Sigmoid colon (tissue), 7 donors: ENCODE results near the gene KCP. TPM values are rescaled to one million over a fixed set of nuclear protein-coding genes. Genes with fewer than 3 reads are reported as not detected.

Source experiments
- DNase-seq: peaks from one replicate; pipeline ENCODE4 v3.0.0-alpha.2; 2019
- H3K27ac ChIP-seq, 4 donors: fragments of 200-600 bp; sonication (generic); one replicate each; pipeline ENCODE4 v1.5.1; 2016 to 2019; ENCODE audit warnings: mild to moderate bottlenecking in 1 of 4
- H3K27me3 ChIP-seq, 3 donors: fragments of 200-600 bp; sonication (generic); one replicate each; pipeline ENCODE4 v1.5.1; 2019; ENCODE audit warnings: mild to moderate bottlenecking in 1 of 3
- H3K36me3 ChIP-seq, 4 donors: fragments of 200-600 bp; sonication (generic); one replicate each; pipeline ENCODE4 v1.5.1; 2016 to 2019
- H3K4me1 ChIP-seq, 4 donors: fragments of 200-600 bp; sonication (generic); one replicate each; pipeline ENCODE4 v1.5.1; 2017 to 2019
- H3K4me3 ChIP-seq, 4 donors: fragments of 200-600 bp; sonication (generic); one replicate each; pipeline ENCODE4 v1.5.1; 2017 to 2019; ENCODE audit warnings: mild to moderate bottlenecking in 2 of 4, moderate library complexity in 1 of 4
- H3K9me3 ChIP-seq, 4 donors: fragments of 200-600 bp in 3 of 4; sonication (generic) in 3 of 4; one replicate each; pipeline versions ENCODE4 v1.5.1 to v1.6.1; 2013 to 2019
- EP300 ChIP-seq, 4 donors: sonication (generic); formaldehyde crosslinking; IDR thresholded peaks; one replicate each; pipeline ENCODE4 v1.6.1; 2017; ENCODE audit warnings: antibody characterized with exemption in 4 of 4
- POLR2A ChIP-seq, 2 donors: fragments of 450-650 bp; IDR thresholded peaks; one replicate each; pipeline ENCODE4 v1.6.1; 2016; ENCODE audit warnings: antibody characterized with exemption in 2 of 2, mild to moderate bottlenecking in 2 of 2, moderate library complexity in 2 of 2
- POLR2AphosphoS5 ChIP-seq, 4 donors: sonication (generic); formaldehyde crosslinking; IDR thresholded peaks; one replicate each; pipeline ENCODE4 v1.6.1; 2017; ENCODE audit warnings: antibody characterized with exemption in 4 of 4
- WGBS, 2 donors: extraction: QIAGEN DNeasy Blood & Tissue Kit; methylation state at CpG; one replicate each; pipeline ENCODE4 v1.1.7; 2013; 5-methylcytosine and 5-hydroxymethylcytosine counted together
- intact Hi-C: fragments of 100-400 bp; cut with DNase I; formaldehyde crosslinking; loops from one replicate; pipeline ENCODE4 v1.15.1; 2023
- polyA plus RNA-seq, 3 donors: library from polyadenylated mRNA; stranded (reverse); fragments of 200-250 nt; gene quantifications; one replicate each; pipeline ENCODE4 v1.2.3, GENCODE V29; 2013
- total RNA-seq, 4 donors: library from RNA; depleted of rRNA; stranded (reverse); fragments of >200 nt; gene quantifications; one replicate each; pipeline ENCODE4 v1.1.0, GENCODE V29; 2016
- TF ChIP-seq, protein P1 (sequence below), 4 experiments: fragments of 450-650 bp in 3 of 4; fragments of 200-600 bp in 1 of 4; IDR thresholded peaks; one replicate each; pipeline ENCODE4 v1.5.1; 2016 to 2019; ENCODE audit warnings: antibody characterized with exemption in 4 of 4, mild to moderate bottlenecking in 3 of 4, moderate library complexity in 2 of 4
- donor health status: healthy with polysubstance abuse.
- donor health status: Bipolar disorder and iron deficiency.
- donor health status: healthy.

Gene KCP
- total and polyA plus RNA-seq, 7 donors, result 0.14 to 0.42 (median 0.32) TPM; not detected in 3

DNA sequence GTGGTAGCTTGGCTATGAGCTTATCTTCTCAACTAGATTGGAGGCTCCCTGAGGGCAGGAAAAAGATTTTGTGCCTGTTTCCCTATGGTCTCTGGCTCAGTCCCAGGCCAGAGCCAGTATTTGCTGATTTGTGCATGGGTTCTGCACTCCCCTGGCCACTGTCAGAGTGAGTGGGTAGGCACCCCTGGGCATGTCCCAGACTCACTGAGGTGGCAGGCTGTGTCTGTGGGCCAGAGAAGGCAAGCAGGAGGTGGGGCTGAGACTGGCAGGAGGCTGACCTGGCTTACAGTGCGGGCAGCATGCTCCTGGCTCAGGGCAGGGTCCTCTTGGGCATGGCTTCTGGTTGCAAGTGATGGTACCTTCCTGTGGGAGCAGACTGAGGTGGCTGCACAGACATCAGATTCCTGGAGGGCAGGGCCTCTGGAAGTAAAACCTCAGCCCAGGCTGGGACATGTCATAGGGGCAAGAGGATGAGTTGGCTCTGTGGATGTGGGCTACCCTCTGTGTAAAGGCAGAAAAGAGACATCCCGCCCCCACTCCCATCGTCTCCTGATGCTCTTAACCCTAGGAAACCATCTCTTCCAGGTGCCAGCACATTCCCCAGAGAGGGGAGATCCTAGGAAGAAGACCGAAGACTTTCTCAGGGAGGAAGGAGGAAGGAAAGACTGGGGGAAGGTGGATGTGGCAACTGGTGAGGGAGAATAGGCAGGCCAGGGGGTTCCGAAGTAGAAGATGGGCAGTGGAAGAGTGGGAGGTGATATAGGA, 4.3 kb downstream of the KCP start:
- 91 to 95% methylated on average over 5 of the region's 5 CpGs for WGBS, 2 donors
- TF ChIP-seq POLR2AphosphoS5 (IDR thresholded peaks at IDR 0.05) (no peak), POLR2A (IDR thresholded peaks at IDR 0.05) (no peak), EP300 (IDR thresholded peaks at IDR 0.05) (no peak)
- TF ChIP-seq, protein P1, sequence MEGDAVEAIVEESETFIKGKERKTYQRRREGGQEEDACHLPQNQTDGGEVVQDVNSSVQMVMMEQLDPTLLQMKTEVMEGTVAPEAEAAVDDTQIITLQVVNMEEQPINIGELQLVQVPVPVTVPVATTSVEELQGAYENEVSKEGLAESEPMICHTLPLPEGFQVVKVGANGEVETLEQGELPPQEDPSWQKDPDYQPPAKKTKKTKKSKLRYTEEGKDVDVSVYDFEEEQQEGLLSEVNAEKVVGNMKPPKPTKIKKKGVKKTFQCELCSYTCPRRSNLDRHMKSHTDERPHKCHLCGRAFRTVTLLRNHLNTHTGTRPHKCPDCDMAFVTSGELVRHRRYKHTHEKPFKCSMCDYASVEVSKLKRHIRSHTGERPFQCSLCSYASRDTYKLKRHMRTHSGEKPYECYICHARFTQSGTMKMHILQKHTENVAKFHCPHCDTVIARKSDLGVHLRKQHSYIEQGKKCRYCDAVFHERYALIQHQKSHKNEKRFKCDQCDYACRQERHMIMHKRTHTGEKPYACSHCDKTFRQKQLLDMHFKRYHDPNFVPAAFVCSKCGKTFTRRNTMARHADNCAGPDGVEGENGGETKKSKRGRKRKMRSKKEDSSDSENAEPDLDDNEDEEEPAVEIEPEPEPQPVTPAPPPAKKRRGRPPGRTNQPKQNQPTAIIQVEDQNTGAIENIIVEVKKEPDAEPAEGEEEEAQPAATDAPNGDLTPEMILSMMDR (IDR thresholded peaks at IDR 0.05), result no peak
- no peaks in the 10 kb centered on the region for H3K36me3 ChIP-seq
- peaks cover 9 to 50% (median 15%) of the 10 kb centered on the region in 3 donors for H3K27me3 ChIP-seq
- peak; percentile 51 for DNase-seq
- no peaks in the 10 kb centered on the region for H3K9me3 ChIP-seq
- intact Hi-C loops, result loop anchor here (2.0 kb wide), 1 partner anchor 185 kb away; no protein-coding TSS in a partner anchor
- no peak overlapping the region for H3K27ac ChIP-seq
- H3K4me1 ChIP-seq, result peaks cover 0 to 16% (median 15%) of the 10 kb centered on the region in 4 donors
- no peak overlapping the region for H3K4me3 ChIP-seq

DNA sequence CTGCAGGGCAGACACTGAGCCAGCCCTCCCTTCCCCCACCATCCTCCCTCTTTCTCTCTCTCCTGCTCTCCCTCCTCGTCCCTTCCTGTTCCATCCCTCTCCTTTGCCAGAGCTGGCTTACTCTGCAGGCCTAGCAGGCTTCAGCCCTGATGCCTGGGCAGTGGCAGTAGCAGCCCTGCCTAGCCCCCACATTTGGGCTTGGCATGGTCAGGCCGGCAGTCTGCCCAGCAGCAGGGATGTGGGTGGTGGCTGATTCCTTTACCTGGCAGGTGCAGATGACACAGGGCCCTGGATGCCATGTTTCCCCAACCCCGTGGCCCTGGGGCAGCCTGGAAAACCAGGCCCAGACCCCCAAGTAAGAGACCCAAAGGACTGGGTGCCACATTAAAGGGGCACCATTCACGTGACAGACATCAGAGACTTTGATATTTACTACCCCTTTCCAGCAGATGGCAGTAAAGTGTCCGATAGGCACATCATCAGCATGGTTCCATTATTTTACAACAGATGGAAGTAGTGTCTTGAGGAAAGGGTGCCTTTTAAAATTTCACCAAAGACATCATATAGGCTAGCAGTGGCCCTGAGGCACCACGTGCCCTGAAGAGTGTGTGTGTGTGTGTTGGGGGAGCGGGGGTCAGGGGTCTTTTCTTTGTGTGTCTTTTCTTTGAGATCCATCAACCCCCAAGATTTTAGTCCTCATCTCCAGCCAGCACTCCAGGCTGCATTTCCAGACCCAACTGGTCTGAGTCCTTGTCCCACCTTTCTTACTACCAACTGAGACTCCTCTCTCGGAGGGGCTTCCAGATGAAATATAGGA, 5.9 kb downstream of the KCP start:
- TF ChIP-seq, protein P1 (IDR thresholded peaks at IDR 0.05), result peak in 3 of 4 experiments; percentile 29 to 54 (median 43)
- no peak for TF ChIP-seq POLR2AphosphoS5 (IDR thresholded peaks at IDR 0.05)
- H3K4me1 ChIP-seq, result peaks cover 0 to 5% (median 4%) of the 10 kb centered on the region in 4 donors
- peaks cover 0 to 34% (median 1%) of the 10 kb centered on the region in 3 donors for H3K27me3 ChIP-seq
- peak; percentile 50 for DNase-seq
- WGBS, 2 donors, result 28 to 37% methylated on average over 8 of the region's 8 CpGs
- H3K9me3 ChIP-seq, result no peaks in the 10 kb centered on the region
- no peak overlapping the region for H3K4me3 ChIP-seq
- intact Hi-C loops, result no loop called here
- H3K36me3 ChIP-seq, result no peaks in the 10 kb centered on the region
- no peak overlapping the region for H3K27ac ChIP-seq

DNA sequence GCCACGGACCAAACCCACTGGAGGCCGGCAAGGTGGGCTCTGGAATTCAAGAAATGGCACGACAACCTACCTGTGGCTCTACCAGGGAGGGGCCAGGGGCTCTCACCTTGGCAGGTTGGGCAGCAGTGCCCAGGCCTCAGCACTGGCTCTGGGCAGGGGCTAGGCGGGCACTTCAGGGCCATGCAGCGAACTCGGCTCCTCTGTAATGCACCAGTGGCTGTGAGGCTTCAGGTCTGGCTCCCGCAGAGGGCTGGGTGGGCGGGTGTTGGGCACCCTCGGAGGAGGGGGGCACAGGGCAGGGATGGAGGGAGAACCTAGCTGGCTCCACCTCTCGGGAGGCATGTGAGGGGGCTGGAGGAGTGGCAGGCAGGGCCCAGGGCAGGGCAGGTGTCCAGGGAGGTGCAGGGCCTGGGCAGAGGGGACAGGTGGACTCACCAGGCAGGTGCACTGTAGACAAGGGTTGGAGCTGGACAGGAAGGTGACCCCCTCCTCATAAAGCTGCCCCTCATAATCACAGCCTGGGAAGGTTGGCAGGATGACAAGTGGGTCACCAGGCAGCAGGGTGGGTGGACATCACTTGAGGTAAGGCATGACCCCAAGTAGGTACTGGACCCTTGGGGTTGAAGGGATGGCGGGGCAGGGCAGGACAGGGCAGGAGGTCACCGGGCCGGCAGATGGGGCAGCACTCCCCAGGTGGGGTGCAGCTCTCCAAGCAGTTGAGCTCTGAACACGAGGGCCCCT, 6.7 kb downstream of the KCP start:
- Histone ChIP-seq H3K4me3 (no peak overlapping the region), H3K27me3 (peaks cover 0 to 27% (median 0%) of the 10 kb centered on the region in 3 donors), H3K36me3 (no peaks in the 10 kb centered on the region), H3K9me3 (no peaks in the 10 kb centered on the region), H3K4me1 (no peaks in the 10 kb centered on the region), H3K27ac (no peak overlapping the region)
- DNase-seq, result peak; percentile 63
- intact Hi-C loops, result no loop called here
- no peak for TF ChIP-seq POLR2A (IDR thresholded peaks at IDR 0.05)
- TF ChIP-seq POLR2AphosphoS5 (IDR thresholded peaks at IDR 0.05), result no peak
- TF ChIP-seq, protein P1 (IDR thresholded peaks at IDR 0.05), result no peak
- no peak for TF ChIP-seq EP300 (IDR thresholded peaks at IDR 0.05)
- WGBS, 2 donors, result 81 to 86% methylated on average over 14 of the region's 14 CpGs

DNA sequence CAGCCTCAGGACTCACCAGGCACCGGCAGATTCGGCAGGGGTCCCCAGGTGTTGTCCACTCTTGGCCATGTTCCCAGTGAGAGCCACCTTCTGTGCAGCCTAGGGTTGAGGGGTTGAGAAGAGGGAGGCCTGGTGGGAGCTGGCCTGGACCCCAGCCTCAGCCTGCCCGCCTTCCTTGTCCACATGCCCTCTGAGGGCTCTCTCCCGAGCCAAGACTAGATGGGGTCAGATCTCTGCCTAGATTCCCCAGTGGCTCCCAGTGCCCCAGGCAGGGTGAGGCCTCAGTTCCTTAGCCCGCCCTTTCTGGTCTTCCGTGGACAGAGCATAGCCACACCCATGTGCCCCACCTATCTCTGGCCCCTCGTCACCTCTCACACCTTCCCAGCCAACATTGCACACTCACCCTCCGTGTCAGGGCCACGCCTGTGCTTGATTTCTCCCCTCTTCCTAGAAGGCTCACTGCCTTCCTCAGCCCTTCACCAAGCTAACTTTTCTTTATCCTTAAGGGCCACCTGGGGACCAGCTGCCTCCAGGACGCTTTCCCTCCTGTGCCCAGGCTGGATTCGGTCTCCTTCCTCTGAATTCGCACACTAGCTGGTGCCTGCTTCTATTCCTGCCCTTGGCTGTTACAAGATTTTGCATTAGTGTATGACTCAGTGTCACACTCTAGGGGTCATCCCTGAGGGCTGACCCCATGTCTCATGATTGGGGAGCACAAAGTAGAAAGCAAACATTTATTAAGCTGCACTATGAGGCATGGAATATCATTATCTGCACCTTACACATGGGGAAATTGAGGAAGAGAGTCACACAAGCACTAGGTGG, 7.5 kb downstream of the KCP start:
- no peaks in the 10 kb centered on the region for H3K4me1 ChIP-seq
- peak; percentile 43 for DNase-seq
- H3K36me3 ChIP-seq, result no peaks in the 10 kb centered on the region
- TF ChIP-seq, protein P1 (IDR thresholded peaks at IDR 0.05), result no peak
- TF ChIP-seq POLR2A (IDR thresholded peaks at IDR 0.05), result no peak
- TF ChIP-seq POLR2AphosphoS5 (IDR thresholded peaks at IDR 0.05), result no peak
- no peak for TF ChIP-seq EP300 (IDR thresholded peaks at IDR 0.05)
- H3K9me3 ChIP-seq, result no peaks in the 10 kb centered on the region
- H3K4me3 ChIP-seq, result no peak overlapping the region
- no peak overlapping the region for H3K27ac ChIP-seq
- WGBS, 2 donors, result 54 to 78% methylated on average over 12 of the region's 12 CpGs
- peaks cover 0 to 21% (median 0%) of the 10 kb centered on the region in 3 donors for H3K27me3 ChIP-seq
- intact Hi-C loops, result no loop called here
